GM12874 (cell line): ENCODE measurements around the gene YJEFN3.

Experiments
- TF ChIP-seq, protein P1 (sequence below): IDR thresholded peaks from 2 replicates; pipeline ENCODE4 v1.5.1; 2011; ENCODE audit warnings: low read depth, mild to moderate bottlenecking, control low read depth, low read length, moderate library complexity; ENCODE audit not compliant: insufficient read depth

YJEFN3 gene

GRCh38 chr19:19534556-19535265 lies 6.0 kb downstream of the YJEFN3 start:
- TF ChIP-seq, protein P1, sequence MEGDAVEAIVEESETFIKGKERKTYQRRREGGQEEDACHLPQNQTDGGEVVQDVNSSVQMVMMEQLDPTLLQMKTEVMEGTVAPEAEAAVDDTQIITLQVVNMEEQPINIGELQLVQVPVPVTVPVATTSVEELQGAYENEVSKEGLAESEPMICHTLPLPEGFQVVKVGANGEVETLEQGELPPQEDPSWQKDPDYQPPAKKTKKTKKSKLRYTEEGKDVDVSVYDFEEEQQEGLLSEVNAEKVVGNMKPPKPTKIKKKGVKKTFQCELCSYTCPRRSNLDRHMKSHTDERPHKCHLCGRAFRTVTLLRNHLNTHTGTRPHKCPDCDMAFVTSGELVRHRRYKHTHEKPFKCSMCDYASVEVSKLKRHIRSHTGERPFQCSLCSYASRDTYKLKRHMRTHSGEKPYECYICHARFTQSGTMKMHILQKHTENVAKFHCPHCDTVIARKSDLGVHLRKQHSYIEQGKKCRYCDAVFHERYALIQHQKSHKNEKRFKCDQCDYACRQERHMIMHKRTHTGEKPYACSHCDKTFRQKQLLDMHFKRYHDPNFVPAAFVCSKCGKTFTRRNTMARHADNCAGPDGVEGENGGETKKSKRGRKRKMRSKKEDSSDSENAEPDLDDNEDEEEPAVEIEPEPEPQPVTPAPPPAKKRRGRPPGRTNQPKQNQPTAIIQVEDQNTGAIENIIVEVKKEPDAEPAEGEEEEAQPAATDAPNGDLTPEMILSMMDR, result no peak

GRCh38 chr19:19535311-19536191 lies 6.8 kb downstream of the YJEFN3 start:
- TF ChIP-seq, protein P1, result no peak

GRCh38 chr19:19537075-19538048 lies 8.7 kb downstream of the YJEFN3 start:
- TF ChIP-seq, protein P1, result no peak

- TF ChIP-seq, protein P1, result no peak
Measured at GRCh38 chr19:19538061-19538784, 9.5 kb downstream of the YJEFN3 start, which contains the start of gene CILP2. Gene CILP2, plus strand, starts transcription at chr19:19538265. Its CDS starts 85 bp downstream, at chr19:19538350.

- TF ChIP-seq, protein P1, result no peak
Measured at GRCh38 chr19:19538785-19539166, 10.1 kb downstream of the YJEFN3 start.

GRCh38 chr19:19539698-19540063 lies 11.0 kb downstream of the YJEFN3 start:
- TF ChIP-seq, protein P1, result no peak
